Uterus (tissue), 2 donors: ENCODE data around the gene RNF32.

Source experiments
- POLR2A ChIP-seq, 2 donors: fragments of 450-650 bp; IDR thresholded peaks; one replicate each; pipeline ENCODE4 v1.6.1; 2016; ENCODE audit warnings: antibody characterized with exemption in 2 of 2, mild to moderate bottlenecking in 1 of 2, moderate library complexity in 1 of 2
- TF ChIP-seq, protein P1 (sequence below), 4 experiments: fragments of 200-600 bp in 2 of 4; fragments of 450-650 bp in 2 of 4; sonication (generic) in 2 of 4; IDR thresholded peaks; one replicate each; pipeline ENCODE4 v1.5.1; 2016 to 2019; ENCODE audit warnings: antibody characterized with exemption in 4 of 4, mild to moderate bottlenecking in 2 of 4, moderate library complexity in 1 of 4

- TF ChIP-seq, protein P1, sequence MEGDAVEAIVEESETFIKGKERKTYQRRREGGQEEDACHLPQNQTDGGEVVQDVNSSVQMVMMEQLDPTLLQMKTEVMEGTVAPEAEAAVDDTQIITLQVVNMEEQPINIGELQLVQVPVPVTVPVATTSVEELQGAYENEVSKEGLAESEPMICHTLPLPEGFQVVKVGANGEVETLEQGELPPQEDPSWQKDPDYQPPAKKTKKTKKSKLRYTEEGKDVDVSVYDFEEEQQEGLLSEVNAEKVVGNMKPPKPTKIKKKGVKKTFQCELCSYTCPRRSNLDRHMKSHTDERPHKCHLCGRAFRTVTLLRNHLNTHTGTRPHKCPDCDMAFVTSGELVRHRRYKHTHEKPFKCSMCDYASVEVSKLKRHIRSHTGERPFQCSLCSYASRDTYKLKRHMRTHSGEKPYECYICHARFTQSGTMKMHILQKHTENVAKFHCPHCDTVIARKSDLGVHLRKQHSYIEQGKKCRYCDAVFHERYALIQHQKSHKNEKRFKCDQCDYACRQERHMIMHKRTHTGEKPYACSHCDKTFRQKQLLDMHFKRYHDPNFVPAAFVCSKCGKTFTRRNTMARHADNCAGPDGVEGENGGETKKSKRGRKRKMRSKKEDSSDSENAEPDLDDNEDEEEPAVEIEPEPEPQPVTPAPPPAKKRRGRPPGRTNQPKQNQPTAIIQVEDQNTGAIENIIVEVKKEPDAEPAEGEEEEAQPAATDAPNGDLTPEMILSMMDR (IDR thresholded peaks at IDR 0.05), result no peak
- no peak for TF ChIP-seq POLR2A (IDR thresholded peaks at IDR 0.05)
Measured at GRCh38 chr7:156722043-156722826, 81.7 kb downstream of the RNF32 start.
